GM18520 (cell line): ENCODE results near the gene BABAM2.
"Not testable (repeated sequence)": the region's sequence is repeated elsewhere in the genome, so short reads cannot be mapped to it uniquely, and the experiment has no call there.

Source experiments
- ATAC-seq: cut with Tn5 transposase; IDR thresholded peaks from one replicate; pipeline ENCODE4 v1.9.1; 2021; ENCODE audit not compliant: unreplicated experiment

BABAM2 gene

GRCh38 chr2:28231110-28231631, 340.6 kb downstream of the BABAM2 start:
- ATAC-seq = no peak

- ATAC-seq = no peak
Measured at GRCh38 chr2:28232295-28232694, 341.8 kb downstream of the BABAM2 start.

GRCh38 chr2:28233164-28233676, 342.7 kb downstream of the BABAM2 start:
- ATAC-seq = no peak

GRCh38 chr2:28234807-28235206, 344.3 kb downstream of the BABAM2 start:
- ATAC-seq = no peak

- no peak for ATAC-seq
Measured at GRCh38 chr2:28239207-28239606, 348.7 kb downstream of the BABAM2 start.

GRCh38 chr2:28240937-28241336, 350.4 kb downstream of the BABAM2 start:
- no peak for ATAC-seq

GRCh38 chr2:28247290-28247689, 356.8 kb downstream of the BABAM2 start:
- no peak for ATAC-seq

GRCh38 chr2:28247734-28248133, 357.2 kb downstream of the BABAM2 start:
- no peak for ATAC-seq

- ATAC-seq = no peak
Measured at GRCh38 chr2:28248511-28248910, 358.0 kb downstream of the BABAM2 start.

GRCh38 chr2:28250006-28250405, 359.5 kb downstream of the BABAM2 start:
- no peak for ATAC-seq

- no peak for ATAC-seq
Measured at GRCh38 chr2:28251337-28251736, 360.8 kb downstream of the BABAM2 start.

GRCh38 chr2:28252311-28252710, 361.8 kb downstream of the BABAM2 start:
- no peak for ATAC-seq

- no peak for ATAC-seq
Measured at GRCh38 chr2:28253543-28253942, 363.0 kb downstream of the BABAM2 start.

GRCh38 chr2:28255231-28255630, 364.7 kb downstream of the BABAM2 start:
- ATAC-seq = not testable (repeated sequence)

GRCh38 chr2:28257182-28257581, 366.7 kb downstream of the BABAM2 start:
- no peak for ATAC-seq

GRCh38 chr2:28259226-28259625, 368.7 kb downstream of the BABAM2 start:
- not testable (repeated sequence) for ATAC-seq

- no peak for ATAC-seq
Measured at GRCh38 chr2:28263690-28264089, 373.2 kb downstream of the BABAM2 start.

GRCh38 chr2:28267282-28267681, 376.8 kb downstream of the BABAM2 start:
- ATAC-seq = no peak

GRCh38 chr2:28268386-28268785, 377.9 kb downstream of the BABAM2 start:
- no peak for ATAC-seq

- no peak for ATAC-seq
Measured at GRCh38 chr2:28269019-28269784, 378.7 kb downstream of the BABAM2 start.

- no peak for ATAC-seq
Measured at GRCh38 chr2:28270456-28271152, 380.1 kb downstream of the BABAM2 start.
